IPS DF 19.7 (cell line): Measurements from ENCODE around the gene JAK1.
"Not testable (repeated sequence)": the region's sequence is repeated elsewhere in the genome, so short reads cannot be mapped to it uniquely, and the experiment has no call there.

Experiments
- DNase-seq: peaks from one replicate; pipeline ENCODE4 v3.0.0-alpha.2; 2013; ENCODE audit warnings: low read depth, low spot score

Gene JAK1

GRCh38 chr1:64950284-64950809 lies 16.0 kb downstream of the JAK1 start:
- DNase-seq = no peak

- no peak for DNase-seq
Measured at GRCh38 chr1:64948905-64949833, 17.2 kb downstream of the JAK1 start.

GRCh38 chr1:64948216-64948615 lies 18.1 kb downstream of the JAK1 start:
- DNase-seq = no peak

DNA sequence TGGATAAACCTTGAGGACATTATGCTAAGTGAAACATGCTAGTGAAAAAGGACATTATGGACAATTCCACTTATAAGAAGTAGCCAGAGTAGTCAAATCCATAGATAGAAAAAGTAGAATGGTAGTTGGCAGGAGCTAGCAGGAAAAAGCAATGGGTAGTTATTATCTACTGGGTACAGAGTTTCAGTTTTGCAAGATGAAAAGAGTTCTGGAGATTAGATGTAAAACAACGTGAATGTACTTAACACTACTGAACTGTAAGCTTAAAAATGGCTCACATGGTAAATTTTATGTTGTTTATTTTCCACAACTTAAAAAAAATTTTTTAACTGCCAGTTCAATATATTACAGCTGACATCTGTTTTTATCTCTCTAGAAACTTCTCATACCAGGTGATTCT lies 19.4 kb downstream of the JAK1 start:
- no peak for DNase-seq

- no peak for DNase-seq
Measured at GRCh38 chr1:64944913-64945312, 21.4 kb downstream of the JAK1 start.

GRCh38 chr1:64942675-64943074 lies 23.7 kb downstream of the JAK1 start:
- no peak for DNase-seq

DNA sequence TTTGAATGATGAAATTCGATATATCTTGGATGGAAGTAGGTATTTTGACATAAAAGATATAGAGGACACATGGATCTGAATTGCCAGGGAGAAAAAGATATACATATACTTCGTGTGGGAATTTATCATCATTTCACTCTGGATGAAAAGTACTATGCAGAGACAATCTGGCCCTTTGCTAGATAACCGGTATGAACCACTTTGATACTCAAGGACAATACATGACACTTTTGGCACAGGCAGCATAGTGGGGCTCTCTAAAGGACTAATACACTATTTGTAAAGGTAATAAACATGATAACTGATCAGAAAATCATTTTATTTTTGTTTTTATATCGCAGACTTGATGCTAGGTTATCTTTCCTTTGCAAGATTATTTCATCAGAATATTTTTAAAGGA lies 24.2 kb downstream of the JAK1 start:
- DNase-seq = no peak

DNA sequence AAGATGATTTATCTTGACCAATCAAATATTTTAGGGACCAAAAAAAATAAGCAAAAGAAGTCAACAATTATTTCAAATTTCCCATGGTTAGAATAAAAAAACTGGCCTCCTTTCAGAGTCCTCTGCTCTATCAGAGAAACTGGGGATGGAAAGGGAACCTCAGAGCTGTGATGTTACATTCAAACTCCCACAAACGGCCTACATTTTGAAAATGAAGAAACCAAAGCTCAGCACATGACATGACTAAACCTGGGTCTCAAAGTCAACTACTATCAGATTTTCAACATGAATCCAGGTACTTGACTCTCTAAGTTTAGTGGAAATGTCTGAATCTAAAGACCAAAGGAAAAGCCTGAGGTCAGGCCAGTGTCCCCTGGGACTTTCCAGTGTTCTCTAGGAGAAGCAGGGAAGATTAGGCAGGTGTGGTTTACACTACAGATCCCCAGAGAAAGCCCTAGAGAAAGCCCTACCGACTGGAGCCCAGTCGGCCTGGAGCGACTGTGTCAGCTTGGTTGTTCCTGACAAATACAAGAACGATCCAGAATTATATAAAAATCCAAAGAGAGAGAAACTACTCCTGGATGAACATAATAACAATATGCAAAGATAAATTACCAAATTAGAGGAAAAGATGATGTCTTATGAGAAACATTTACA lies 24.8 kb downstream of the JAK1 start:
- DNase-seq = no peak

DNA sequence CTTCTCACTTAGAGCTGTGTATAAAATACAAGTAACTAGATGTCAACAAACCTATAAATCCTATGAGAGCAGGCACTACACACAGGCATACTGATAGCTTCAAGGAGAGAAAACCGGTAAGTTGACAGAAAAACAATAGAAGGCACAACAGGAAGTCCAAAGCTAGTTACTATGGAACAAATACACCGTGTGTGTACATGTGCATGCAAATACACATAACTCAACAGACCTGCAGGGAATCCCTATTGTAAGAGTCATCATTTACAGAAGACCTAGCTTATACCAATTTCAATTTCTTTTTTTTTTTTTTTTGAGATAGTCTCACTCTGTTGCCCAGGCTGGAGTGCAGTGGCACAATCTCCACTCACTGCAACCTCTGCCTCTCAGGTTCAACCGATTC lies 26.3 kb downstream of the JAK1 start:
- no peak for DNase-seq

- DNase-seq = no peak
Measured at GRCh38 chr1:64938991-64939390, 27.4 kb downstream of the JAK1 start.

DNA sequence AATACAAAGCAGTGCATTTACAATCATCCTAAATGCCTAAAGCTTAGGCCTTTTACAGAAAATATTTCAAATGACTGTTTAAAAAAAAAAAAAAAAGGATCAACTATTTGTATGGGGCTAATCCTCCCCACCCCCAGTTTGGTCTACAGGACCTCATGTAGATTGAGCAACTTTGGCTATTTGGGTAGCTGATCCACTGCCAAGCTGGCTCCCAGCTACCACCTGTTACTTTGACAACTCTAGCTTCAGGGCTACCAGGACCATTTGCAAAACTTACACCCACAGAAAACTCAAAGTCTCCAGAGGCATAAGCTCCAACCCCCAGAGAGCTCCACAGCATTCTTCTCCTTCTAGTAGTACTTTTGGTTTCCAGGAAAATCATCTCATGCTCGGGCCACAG lies 29.4 kb downstream of the JAK1 start:
- DNase-seq = no peak

DNA sequence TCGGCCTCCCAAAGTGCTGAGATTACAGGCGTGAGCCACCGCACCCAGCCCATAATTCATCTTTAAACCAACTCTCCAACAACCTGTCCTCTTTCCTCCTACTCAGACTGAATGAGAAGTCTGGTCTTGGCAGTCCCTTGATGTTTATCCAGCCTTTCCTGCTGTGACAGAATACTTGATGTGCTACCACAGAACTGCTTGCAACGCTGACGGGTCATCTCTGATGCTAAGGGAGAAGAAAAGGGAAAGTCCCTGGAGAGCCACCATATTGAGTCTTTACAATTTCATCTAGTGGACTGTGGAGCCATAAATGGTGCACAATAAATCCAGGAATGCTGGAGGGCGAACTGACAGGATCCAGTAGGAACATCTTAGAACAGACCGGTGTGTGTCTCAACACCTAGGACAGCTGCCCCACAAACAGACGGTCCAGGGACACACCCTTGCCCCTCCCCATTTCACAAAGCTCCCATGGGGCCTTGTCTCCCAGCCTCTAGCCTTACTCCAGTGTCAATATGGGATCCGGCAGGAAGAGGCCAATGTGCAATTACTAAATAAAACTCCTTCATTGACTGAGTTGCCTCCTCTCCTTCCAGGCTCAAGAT lies 30.7 kb downstream of the JAK1 start:
- no peak for DNase-seq

DNA sequence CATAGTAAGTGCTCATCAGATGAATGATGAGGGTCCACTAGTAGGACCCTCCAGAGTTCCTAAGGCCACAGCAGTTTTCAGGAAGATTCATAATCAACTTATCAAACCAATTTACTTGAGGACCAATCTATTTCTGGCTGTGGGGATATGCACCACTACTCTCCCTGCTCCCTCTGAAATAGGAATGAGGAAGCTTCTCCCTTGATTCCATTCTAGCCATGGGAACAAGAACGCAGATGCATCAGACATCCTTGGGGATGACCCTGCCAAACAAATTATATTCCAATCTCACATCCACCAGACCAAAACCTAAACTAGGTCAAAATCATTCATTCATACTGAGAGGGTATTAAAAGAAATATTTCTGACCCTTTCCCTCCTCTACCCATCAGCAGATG lies 31.5 kb downstream of the JAK1 start:
- DNase-seq = no peak

- DNase-seq = no peak
Measured at GRCh38 chr1:64934115-64934877, 32.1 kb downstream of the JAK1 start.

DNA sequence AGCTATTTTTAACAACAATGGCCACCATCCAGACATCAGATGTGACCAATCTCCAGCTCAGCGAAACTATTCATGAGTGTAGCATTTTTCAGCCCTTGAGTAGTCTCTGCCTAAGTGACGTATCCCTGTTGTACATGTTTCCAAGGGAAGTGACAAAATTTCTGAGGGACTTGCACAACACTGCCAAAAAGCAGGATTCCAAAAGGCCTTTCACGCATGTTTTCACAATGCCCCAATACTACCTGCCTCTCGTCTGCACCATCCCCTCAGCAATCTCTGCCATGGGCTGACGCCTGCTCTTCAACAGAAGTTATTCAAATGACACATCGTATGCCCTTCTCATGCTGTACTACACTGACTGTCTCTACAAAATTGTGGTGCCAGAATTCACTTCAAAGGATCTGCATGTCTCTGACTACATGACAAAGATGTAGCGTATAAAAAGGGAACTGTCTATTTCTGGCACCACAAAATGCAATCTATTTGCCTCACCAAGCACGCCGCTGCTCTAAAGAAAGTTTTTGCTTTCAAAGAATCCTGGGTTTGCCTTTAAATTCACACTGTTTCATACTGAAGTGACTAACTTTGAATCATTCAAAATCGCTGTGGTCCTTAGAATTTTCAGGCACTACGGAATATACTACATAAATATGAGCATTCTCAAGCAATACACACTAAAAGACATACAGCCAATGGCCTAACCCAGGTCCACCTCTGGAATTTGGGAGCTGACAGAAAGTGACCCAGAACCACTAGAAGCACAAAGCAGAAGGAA lies 32.9 kb downstream of the JAK1 start:
- no peak for DNase-seq

DNA sequence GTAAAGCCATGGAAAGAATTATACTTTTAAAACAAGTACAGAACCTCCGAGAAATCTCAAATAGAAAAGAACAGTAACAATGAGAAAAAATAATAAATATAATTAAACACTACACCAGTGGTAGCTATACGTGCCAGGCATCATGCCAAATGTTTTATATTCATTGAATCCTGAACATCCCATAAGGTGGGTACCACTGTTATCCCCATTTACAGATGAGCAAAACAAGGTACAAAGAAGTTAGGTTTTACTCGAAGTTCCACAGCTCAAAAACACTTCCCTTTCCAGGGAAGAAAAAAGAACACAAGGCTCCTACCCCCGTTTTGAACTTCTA lies 33.4 kb downstream of the JAK1 start:
- DNase-seq = no peak

DNA sequence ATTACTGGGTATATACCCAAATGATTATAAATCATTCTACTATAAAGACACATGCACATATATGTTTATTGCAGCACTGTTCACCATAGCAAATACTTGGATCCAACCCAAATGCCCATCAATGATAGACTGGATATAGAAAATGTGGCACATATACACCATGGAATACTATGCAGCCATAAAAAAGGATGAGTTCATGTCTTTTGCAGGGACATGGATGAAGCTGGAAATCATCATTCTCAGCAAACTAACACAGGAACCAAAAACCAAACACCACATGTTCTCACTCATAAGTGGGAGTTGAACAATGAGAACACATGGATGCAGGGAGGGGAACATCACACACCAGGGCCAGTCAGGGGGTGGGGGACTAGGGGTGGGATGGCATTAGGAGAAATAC lies 35.7 kb downstream of the JAK1 start:
- not testable (repeated sequence) for DNase-seq

- DNase-seq = no peak
Measured at GRCh38 chr1:64929221-64929620, 37.1 kb downstream of the JAK1 start.

DNA sequence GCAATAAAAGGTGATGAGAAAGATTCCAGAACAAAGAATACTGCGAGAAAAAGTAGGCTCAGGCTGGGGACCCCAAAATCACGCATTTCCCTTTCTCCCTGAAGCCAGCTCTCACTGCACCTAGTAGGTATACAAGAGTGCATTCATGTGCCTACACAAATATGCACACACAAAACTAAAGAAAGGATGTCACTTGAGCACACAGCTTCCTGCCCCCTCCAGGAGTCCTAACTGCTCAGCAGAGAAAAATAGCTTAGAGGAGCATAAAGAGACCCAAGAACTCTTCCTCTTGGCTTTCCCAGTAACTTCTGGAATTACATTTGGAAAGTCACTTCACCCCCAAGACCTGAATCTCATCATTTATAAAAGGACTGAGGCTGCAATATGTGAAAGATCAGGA lies 38.0 kb downstream of the JAK1 start:
- no peak for DNase-seq

GRCh38 chr1:64925594-64925993 lies 40.8 kb downstream of the JAK1 start:
- DNase-seq = no peak

DNA sequence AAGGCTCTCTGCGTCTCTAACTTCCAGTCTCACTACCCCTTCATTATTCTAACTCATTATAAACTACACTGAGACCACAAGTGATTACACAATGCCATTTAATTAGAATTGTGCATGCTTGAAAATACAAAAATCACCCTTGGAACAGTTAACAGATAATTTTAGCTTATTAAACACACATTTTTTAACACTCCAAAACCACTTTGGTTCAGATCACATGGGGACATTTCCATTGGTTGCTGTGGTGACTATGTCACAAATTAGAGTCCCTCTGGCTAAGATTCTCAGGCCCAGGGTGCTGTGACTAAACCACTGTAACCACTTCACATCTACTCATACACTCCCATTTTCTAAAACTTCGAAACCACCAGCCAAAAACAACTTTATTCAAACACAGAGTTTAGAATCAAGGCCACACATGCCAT lies 43.0 kb downstream of the JAK1 start:
- no peak for DNase-seq
